Endothelial cell of umbilical vein (primary cell): Measurements from ENCODE around the gene DNAJB8. TPM values are rescaled to one million over a fixed set of nuclear protein-coding genes. Genes with fewer than 3 reads are reported as not detected.

Source experiments
- BruUV-seq: library from RNA; stranded (reverse); fragments of 400-500 nt; replicated peaks from 2 replicates; lab custom pipeline; 2021; lab: Mats Ljungman, UMichigan
- CTCF ChIA-PET: fragments of 300-600, 350-600 bp; sonication (Branson Sonifier 250); formaldehyde crosslinking; loops from one replicate; lab custom pipeline; 2021; ENCODE audit warnings: antibody characterized with exemption, inconsistent platforms; lab: Charles Lee
- POLR2A ChIA-PET: fragments of 300-600, 350-600 bp; sonication (Branson Sonifier 250); formaldehyde crosslinking; loops from one replicate; lab custom pipeline; 2021; ENCODE audit warnings: antibody characterized with exemption, inconsistent platforms; lab: Charles Lee
- DNase-seq: peaks from one replicate; pipeline ENCODE4 v3.0.0-alpha.2; 2011; ENCODE audit warnings: low read depth, low spot score
- FAIRE-seq: peaks from 2 replicates; lab custom pipeline; 2011; peaks lifted over from hg19 to GRCh38; lab: Jason Lieb, UNC
- H2AFZ ChIP-seq: 2 replicates; pipeline ENCODE4 v1.6.0; 2012; ENCODE audit warnings: low read depth, low read length, control low read depth, inconsistent platforms
- H3K27ac ChIP-seq: 2 replicates; pipeline ENCODE4 v1.5.1; 2011; ENCODE audit warnings: low read depth, mild to moderate bottlenecking, control low read depth, low read length, moderate library complexity; ENCODE audit not compliant: insufficient read depth
- H3K27me3 ChIP-seq, 2 experiments: 2 replicates each; pipeline versions ENCODE4 v1.6.0 to v1.6.1; 2011; ENCODE audit warnings: low read length in 2 of 2, mixed read lengths in 1 of 2; ENCODE audit not compliant: control insufficient read depth in 2 of 2, insufficient read depth in 2 of 2
- H3K36me3 ChIP-seq, 2 experiments: 2 replicates in 1 of 2; 3 replicates in 1 of 2; pipeline ENCODE4 v1.5.1; 2011; ENCODE audit warnings: low read length in 2 of 2, mild to moderate bottlenecking in 1 of 2, moderate library complexity in 1 of 2; ENCODE audit not compliant: control insufficient read depth in 2 of 2, insufficient read depth in 2 of 2; ENCODE audit errors: extremely low read depth in 1 of 2
- H3K4me1 ChIP-seq: 3 replicates; pipeline ENCODE4 v1.5.1; 2011; ENCODE audit warnings: mild to moderate bottlenecking, low read length; ENCODE audit not compliant: control insufficient read depth, insufficient read depth; ENCODE audit errors: extremely low read depth
- H3K4me2 ChIP-seq: 2 replicates; pipeline ENCODE4 v1.6.1; 2011; ENCODE audit warnings: low read length, control low read depth, mixed read lengths; ENCODE audit not compliant: insufficient read depth
- H3K4me3 ChIP-seq, 3 experiments: fragments of 200-600 bp in 1 of 3; sonication (generic), shearing (Covaris generic) in 1 of 3; replicated peaks in 1 of 3; 2 replicates each; pipeline ENCODE4 v1.5.1; 2011 to 2016; ENCODE audit warnings: control low read depth in 3 of 3, low read length in 3 of 3, mild to moderate bottlenecking in 2 of 3, inconsistent platforms in 1 of 3, low read depth in 1 of 3, moderate library complexity in 1 of 3; ENCODE audit not compliant: insufficient read depth in 1 of 3
- H3K79me2 ChIP-seq: 2 replicates; pipeline ENCODE4 v1.6.0; 2012; ENCODE audit warnings: low read length, inconsistent platforms; ENCODE audit not compliant: control insufficient read depth, insufficient read depth
- H3K9ac ChIP-seq: replicated peaks from 2 replicates; pipeline ENCODE3; 2011; ENCODE audit warnings: low read length, control low read depth; ENCODE audit not compliant: insufficient read depth; ENCODE audit errors: extremely low read depth
- H3K9me1 ChIP-seq: replicated peaks from 3 replicates; pipeline ENCODE4 v1.6.0; 2011; ENCODE audit warnings: mild to moderate bottlenecking, low read length; ENCODE audit not compliant: control insufficient read depth, insufficient read depth; ENCODE audit errors: extremely low read depth
- H3K9me3 ChIP-seq: replicated peaks from 2 replicates; pipeline ENCODE4 v1.5.1; 2012; ENCODE audit warnings: low read length, inconsistent platforms; ENCODE audit not compliant: control insufficient read depth, insufficient read depth
- H4K20me1 ChIP-seq: replicated peaks from 2 replicates; pipeline ENCODE3; 2011; ENCODE audit warnings: mild to moderate bottlenecking, low read length; ENCODE audit not compliant: control insufficient read depth, insufficient read depth; ENCODE audit errors: extremely low read depth
- EZH2 ChIP-seq: IDR thresholded peaks from 2 replicates; pipeline ENCODE4 v1.6.1; 2012; ENCODE audit warnings: borderline replicate concordance, low read depth, mild to moderate bottlenecking, moderate library complexity, low read length, inconsistent platforms; ENCODE audit not compliant: severe bottlenecking
- MAX ChIP-seq: IDR thresholded peaks from 2 replicates; pipeline ENCODE4 v1.6.1; 2011; ENCODE audit not compliant: insufficient read depth, insufficient read length
- MYC ChIP-seq: IDR thresholded peaks from one replicate; pipeline ENCODE4 v1.6.1; 2011; ENCODE audit warnings: mild to moderate bottlenecking, low read depth, low read length
- POLR2A ChIP-seq: IDR thresholded peaks from 2 replicates; pipeline ENCODE4 v1.6.1; 2012; ENCODE audit warnings: low read depth, mild to moderate bottlenecking, control low read depth, low read length
- POLR2AphosphoS5 ChIP-seq: IDR thresholded peaks from 2 replicates; pipeline ENCODE4 v1.6.1; 2012; ENCODE audit warnings: low read depth, mild to moderate bottlenecking, control low read depth, low read length, moderate library complexity; ENCODE audit not compliant: insufficient read depth
- dilution Hi-C: fragments of 300-500 bp; cut with MboI; formaldehyde crosslinking; loops from one replicate; pipeline ENCODE4 v1.15.0; 2019; ENCODE audit warnings: low sequenced_read_pairs; ENCODE audit not compliant: extremely low pct_ligation_motif_present
- intact Hi-C: fragments of 100-400 bp; cut with micrococcal nuclease; formaldehyde crosslinking; loops from one replicate; pipeline ENCODE4 v1.10.0; 2022
- polyA plus RNA-seq, 4 experiments: library from polyadenylated mRNA; depleted of rRNA in 3 of 4; stranded (reverse) in 3 of 4; unstranded in 1 of 4; fragments of >200 nt; gene quantifications; 2 replicates each; pipeline versions ENCODE4 v1.2.1 to v1.2.3, GENCODE V29; 2011 to 2012; ENCODE audit warnings: missing spikeins in 1 of 4
- total RNA-seq: library from RNA; stranded (reverse); gene quantifications from 2 replicates; pipeline ENCODE4 v1.2.3, GENCODE V29; 2021

Gene DNAJB8
- total and polyA plus RNA-seq, 2 donors (not counting 3 experiments of a cell fraction or from before 2014, with no cell fraction given): not detected

- no peaks in the 10 kb centered on the region for H3K4me1 ChIP-seq
- dilution Hi-C loops (no loop called here), intact Hi-C loops (no loop called here)
- no peaks in the 10 kb centered on the region for H3K36me3 ChIP-seq
- no peaks in the 10 kb centered on the region for H3K9me3 ChIP-seq
- no peaks in the 10 kb centered on the region for H4K20me1 ChIP-seq
- TF ChIP-seq POLR2AphosphoS5: no peak
- no peak for TF ChIP-seq MYC
- no peak for TF ChIP-seq MAX
- ChIA-PET POLR2A (no interaction called here), CTCF (no interaction called here)
- H3K27ac ChIP-seq: no peak overlapping the region
- DNase-seq (no peak), FAIRE-seq (no peak)
- H3K79me2 ChIP-seq: no peaks in the 10 kb centered on the region
- no peak overlapping the region for H3K4me3 ChIP-seq
- no peak overlapping the region for H2AFZ ChIP-seq
- no peak overlapping the region for H3K9ac ChIP-seq
- no peak overlapping the region for H3K4me2 ChIP-seq
- BruUV-seq: no TSS peak
- H3K9me1 ChIP-seq: no peaks in the 10 kb centered on the region
- peaks cover 0 to 11% of the 10 kb centered on the region in 2 experiments for H3K27me3 ChIP-seq
These were observed 6.5 kb upstream of the DNAJB8 start for GRCh38 chr3:128473180-128473519.

- H3K79me2 ChIP-seq: no peaks in the 10 kb centered on the region
- no peak overlapping the region for H3K4me3 ChIP-seq
- TF ChIP-seq POLR2A: no peak
- no peak for TF ChIP-seq MYC
- TF ChIP-seq EZH2: no peak
- no peaks in the 10 kb centered on the region for H3K36me3 ChIP-seq
- H3K27me3 ChIP-seq: peaks cover 0 to 11% of the 10 kb centered on the region in 2 experiments
- intact Hi-C loops: no loop called here
- H3K4me1 ChIP-seq: no peaks in the 10 kb centered on the region
- CTCF ChIA-PET: no interaction called here
- no peak overlapping the region for H3K4me2 ChIP-seq
- BruUV-seq: no TSS peak
- dilution Hi-C loops: no loop called here
- H3K9me1 ChIP-seq: no peaks in the 10 kb centered on the region
- DNase-seq (no peak), FAIRE-seq (no peak)
- POLR2A ChIA-PET: no interaction called here
- no peak overlapping the region for H2AFZ ChIP-seq
- H3K27ac ChIP-seq: no peak overlapping the region
- no peak overlapping the region for H3K9ac ChIP-seq
- no peaks in the 10 kb centered on the region for H3K9me3 ChIP-seq
- no peaks in the 10 kb centered on the region for H4K20me1 ChIP-seq
These were observed 5.9 kb upstream of the DNAJB8 start for GRCh38 chr3:128472449-128473179.
